Body of pancreas (tissue), 4 donors: ENCODE measurements around the gene ATE1.

Experiments used
- CTCF ChIP-seq, 7 experiments: fragments of 450-650 bp in 4 of 7; fragments of 200-600 bp in 3 of 7; sonication (generic) in 3 of 7; IDR thresholded peaks; one replicate each; pipeline ENCODE4 v1.5.1; 2016 to 2019; ENCODE audit warnings: antibody characterized with exemption in 7 of 7
- POLR2A ChIP-seq, 3 donors: fragments of 450-650 bp; IDR thresholded peaks; one replicate each; pipeline ENCODE4 v1.6.1; 2016; ENCODE audit warnings: antibody characterized with exemption in 3 of 3, mild to moderate bottlenecking in 2 of 3

GRCh38 chr10:121741248-121741792 is 186.5 kb downstream of the ATE1 start:
- TF ChIP-seq CTCF (IDR thresholded peaks at IDR 0.05) (no peak), POLR2A (IDR thresholded peaks at IDR 0.05) (no peak)
